Amniotic epithelial cell (primary cell): ENCODE measurements around the gene RFTN1.

ENCODE experiments used
- DNase-seq: peaks from one replicate; pipeline ENCODE4 v3.0.0-alpha.2; 2010; ENCODE audit warnings: low read depth

Gene RFTN1

DNA sequence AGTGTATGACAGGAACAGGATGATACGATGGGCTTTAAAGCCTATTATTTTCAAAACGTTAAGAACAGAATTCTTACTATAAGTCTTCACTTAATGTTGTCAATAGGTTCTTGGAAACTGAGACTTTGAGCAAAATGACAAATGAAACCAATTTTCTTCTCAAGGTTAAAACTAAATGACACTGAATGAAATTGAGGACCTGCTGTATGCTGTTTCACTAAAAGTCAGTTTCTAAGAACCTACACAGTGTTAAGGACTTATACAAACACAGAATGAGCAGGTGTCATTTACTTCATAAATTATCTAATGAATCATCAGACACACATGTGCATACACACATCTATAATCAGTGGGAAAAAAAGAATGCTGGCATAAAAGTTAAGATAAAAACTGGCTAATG is 106.9 kb downstream of the RFTN1 start:
- no peak for DNase-seq

DNA sequence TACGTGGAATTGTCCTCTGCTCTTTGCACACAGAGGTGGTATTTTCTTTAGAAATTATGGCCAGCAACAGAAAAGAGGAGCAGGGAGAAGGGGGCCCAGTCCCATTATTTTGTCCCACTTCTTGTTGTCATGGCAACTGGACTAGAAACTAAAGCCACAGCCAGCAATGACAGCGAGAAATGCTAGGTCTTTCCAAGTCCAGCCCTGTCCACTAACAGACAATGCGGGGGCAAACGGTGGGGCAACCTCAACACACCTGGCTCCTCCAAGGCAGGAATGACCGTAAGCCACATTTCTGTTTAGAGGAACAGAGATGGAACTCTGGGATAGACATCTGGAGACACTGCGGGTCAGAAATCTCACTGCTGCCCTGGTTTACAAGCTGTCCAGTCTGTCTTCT is 107.3 kb downstream of the RFTN1 start:
- DNase-seq = no peak

GRCh38 chr3:16404349-16404895 is 109.1 kb downstream of the RFTN1 start:
- no peak for DNase-seq

DNA sequence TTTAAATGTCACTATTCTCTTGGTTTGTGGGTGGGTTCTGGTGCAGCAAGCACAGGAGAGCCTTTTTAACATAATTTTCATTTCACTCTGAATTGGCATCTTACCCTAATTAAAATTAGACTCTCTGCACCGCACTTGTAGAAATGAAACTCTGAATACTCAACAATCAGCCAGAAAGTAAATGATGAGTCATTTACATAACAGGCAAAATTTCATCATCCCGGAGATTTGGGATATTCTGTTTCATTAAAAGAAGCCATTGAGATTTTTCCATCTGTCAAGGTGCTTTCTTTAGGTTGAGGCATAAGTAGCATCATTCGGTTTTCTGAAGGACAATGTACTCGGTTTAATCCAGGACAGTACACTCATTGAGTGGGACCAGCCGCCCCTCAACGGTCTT is 111.0 kb downstream of the RFTN1 start:
- DNase-seq = peak; percentile 54

GRCh38 chr3:16401273-16401672 is 112.2 kb downstream of the RFTN1 start:
- DNase-seq = no peak

GRCh38 chr3:16400106-16400931 is 113.2 kb downstream of the RFTN1 start:
- DNase-seq = no peak

DNA sequence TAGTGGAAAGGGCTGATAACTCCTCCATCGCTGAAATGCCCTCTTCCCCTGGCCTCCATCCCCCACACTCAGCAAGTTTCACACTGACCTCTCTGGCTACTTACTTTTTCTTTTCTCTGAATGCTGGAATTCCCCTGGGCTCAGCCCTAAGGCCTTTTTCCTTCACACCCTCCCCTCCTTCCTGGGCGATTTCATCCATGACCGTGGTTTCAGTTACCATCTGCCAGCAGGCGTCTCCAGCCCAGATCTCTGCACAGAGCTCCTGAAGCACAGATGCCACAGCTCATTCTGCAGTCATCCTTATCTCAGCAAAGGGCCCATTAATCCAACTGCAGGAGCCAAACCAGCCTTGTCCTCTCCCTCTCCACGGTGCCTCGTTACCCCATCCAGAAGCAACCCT is 114.0 kb downstream of the RFTN1 start:
- peak; percentile 83 for DNase-seq

GRCh38 chr3:16398648-16399047 is 114.9 kb downstream of the RFTN1 start:
- DNase-seq = no peak

DNA sequence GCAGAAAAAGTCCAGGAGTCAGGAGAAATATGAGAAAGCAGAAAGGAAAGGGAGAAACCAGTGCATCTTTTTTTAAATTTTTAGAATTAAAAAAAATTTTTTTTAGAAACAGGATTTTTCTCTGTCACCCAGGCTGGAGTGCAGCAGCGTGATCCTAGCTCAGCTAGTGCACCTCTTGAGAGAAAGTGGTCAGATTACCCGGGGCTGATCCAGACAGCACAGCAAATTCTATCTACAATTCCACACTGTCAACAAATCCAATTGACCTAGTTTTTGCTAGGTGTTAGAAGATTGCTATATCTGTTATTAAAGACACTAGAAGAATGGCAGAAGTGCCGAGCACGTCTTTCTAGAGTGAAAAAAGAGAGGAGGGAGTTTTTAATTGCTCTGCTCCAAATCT is 117.3 kb downstream of the RFTN1 start:
- no peak for DNase-seq

- no peak for DNase-seq
Measured at GRCh38 chr3:16395212-16395611, 118.3 kb downstream of the RFTN1 start.

DNA sequence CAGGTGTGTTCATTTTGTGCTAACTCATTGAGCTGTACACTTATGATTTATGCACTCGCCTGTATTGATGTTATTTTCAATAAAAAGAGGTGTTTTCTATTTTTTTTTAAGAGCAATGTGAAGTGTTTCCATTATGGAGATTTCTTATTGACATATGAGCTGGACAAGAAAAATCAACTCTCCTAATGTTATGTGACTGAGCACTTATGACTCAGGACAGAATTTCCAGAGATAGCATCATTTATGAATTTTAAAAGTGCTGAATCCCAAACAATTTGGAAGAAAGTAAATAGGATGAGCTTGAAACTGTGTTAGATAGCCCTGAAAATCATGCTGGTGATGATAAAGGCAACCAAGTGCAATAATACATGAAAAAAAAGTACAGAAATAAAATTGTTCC is 118.9 kb downstream of the RFTN1 start:
- DNase-seq = no peak

DNA sequence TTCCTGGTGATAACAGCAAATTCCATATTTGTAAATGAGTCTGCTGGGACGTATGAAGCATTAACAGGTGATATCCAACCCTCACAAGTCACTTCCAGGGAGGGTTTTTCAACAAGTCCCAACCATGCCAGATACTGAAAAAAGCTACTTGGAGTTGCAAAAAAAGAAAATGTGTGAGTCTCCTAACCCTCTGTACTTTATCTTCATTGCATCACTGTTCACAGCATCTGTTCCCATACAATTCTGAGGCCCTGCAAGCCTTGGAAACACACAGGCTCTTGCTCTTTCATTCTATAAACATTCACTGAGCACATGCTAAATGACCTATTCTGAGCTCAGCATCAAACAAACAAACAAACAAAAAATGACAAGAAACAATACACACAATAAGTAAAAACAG is 120.8 kb downstream of the RFTN1 start:
- DNase-seq = peak; percentile 73

DNA sequence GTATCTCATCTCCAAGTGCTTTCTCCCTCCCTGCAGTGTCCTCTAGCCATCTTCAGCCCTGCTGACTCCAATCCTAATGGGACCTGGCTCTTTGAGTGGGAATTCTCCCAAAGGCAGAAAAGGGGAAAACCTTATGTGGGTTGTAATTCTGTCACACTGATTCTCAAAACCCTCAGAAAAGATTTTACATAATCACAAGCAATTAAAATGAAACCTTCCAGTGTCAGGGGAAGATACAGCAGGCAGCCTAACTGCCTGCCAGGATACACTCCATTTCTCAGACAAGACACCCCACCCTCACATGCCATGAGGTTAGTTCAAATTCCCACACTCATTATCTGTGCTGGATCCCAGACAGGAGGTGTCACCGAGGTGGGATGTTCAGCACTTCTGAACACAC is 121.4 kb downstream of the RFTN1 start:
- no peak for DNase-seq

DNA sequence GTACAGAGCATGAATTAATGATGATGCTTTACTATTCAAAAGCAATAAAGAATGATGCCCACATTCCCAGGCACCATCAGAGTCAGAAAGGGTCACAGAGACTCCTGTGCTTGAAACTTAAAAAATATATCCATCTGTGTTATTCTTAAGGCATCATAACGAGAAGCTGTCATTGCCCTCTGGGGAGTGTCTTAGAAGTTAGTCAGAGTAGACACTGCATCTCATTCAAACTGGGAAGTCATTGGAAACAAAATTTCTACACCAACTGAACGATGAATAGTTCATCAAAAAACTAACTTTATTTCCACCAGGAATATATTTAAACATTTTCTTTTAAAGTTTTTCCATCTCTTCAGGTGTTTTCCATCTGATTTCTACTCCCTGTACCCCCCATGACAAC is 122.9 kb downstream of the RFTN1 start:
- no peak for DNase-seq

GRCh38 chr3:16388850-16389441 is 124.6 kb downstream of the RFTN1 start:
- DNase-seq = no peak

DNA sequence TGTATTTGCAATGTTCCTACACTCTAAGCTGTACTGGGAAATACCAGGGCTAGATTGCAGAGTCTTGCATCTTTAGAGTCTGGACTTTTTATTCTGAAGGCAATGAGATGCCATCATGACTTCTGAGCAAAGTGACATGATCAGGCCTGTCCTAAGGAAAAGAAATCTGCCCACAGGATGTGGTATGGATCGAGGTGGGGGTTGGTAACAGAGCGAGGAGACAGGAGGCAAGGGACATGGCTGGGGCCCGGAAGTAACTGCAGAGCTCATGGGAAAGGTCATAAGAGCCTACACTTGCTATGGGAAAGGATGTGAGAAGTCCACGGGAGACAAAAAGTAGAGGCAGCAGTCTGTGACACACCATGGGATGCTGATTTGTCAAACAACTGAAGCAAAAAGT is 126.9 kb downstream of the RFTN1 start:
- DNase-seq = no peak

DNA sequence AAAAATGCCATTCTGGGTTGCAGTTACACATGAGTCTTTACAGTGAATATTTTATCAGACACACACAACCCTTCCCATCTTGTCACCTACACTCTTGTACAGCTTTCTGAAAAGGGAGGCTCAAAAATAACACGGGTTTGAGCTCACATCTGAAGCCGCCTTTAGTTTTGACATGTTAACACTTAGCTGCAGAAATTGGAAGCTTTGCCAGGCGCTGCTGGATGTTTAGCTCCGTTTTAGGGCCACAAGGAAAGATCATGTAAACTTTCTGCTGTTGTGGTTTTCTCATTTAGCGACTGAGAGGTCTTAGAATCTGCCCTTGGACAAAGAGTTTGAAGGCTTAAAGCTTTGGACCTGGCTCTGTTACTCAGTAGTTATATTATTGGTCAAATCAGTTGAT is 128.3 kb downstream of the RFTN1 start:
- DNase-seq = no peak

GRCh38 chr3:16383864-16384263 is 129.6 kb downstream of the RFTN1 start:
- no peak for DNase-seq

- no peak for DNase-seq
Measured at GRCh38 chr3:16382845-16383244, 130.7 kb downstream of the RFTN1 start.

- DNase-seq = no peak
Measured at GRCh38 chr3:16381426-16381825, 132.1 kb downstream of the RFTN1 start.

- DNase-seq = no peak
Measured at GRCh38 chr3:16380421-16380820, 133.1 kb downstream of the RFTN1 start.

DNA sequence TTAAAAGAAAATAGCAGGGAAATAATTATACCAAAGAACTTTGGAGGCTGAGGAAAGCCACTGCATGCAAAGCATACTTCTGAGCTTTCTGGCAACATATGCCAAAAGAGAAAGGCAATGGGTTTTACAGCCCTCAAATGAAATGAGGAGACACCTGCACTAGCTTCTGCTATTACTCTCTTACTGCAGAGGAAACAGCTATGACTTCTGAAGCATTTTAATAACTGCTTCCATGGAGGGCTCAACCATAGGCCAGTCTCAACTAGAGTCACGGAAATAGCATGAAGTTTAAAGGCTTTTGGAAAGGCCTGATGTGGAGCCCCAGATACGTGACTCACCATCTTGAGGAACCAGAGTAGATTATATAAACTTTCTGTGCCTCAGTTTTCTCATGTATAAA is 133.7 kb downstream of the RFTN1 start:
- DNase-seq = no peak

DNA sequence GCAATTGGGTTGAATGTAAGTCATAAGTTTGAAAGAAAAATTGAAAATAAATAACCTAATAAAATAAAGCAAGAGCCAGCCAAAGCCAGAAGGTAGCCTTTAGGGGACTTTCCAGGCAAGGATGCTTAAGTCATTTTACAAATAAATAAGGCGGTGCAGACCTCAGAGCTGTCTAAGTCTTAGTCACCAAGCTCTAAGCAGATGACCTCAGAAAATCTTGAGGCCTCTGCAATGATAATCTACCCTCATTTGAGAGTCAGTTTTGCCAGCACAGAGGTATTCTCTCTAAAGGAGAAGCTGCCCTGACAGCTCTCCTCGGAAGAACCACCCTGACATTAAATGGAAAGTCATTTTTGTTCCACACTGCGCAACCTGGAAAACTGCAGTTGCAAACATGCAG is 134.6 kb downstream of the RFTN1 start:
- peak; percentile 16 for DNase-seq

DNA sequence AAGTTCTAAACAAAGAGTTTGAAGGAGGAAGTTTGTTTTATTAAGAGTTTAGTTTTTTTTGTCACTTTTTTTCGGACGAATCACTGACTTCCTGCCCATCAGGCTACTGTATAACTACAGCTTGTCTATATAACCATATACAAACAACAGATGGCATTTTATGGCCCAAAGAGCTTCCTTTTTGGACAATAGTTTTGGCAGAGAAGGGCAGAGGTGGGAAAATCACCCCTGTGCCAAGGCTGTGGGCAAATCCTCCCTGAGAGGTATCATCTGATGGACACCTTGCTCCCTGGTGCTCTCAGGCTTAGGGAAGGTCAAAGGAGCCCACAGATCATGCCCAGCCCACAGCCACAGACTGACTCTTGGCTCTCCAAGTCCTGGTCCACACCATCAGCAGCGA is 135.1 kb downstream of the RFTN1 start:
- no peak for DNase-seq
